Upper lobe of left lung (tissue), 4 donors: ENCODE data around the gene SNAPC1.

ENCODE experiments used
- EP300 ChIP-seq, 4 donors: sonication (generic); formaldehyde crosslinking; IDR thresholded peaks; one replicate each; pipeline ENCODE4 v1.5.1; 2017; ENCODE audit warnings: antibody characterized with exemption in 4 of 4, control low read depth in 2 of 4
- POLR2A ChIP-seq, 4 donors: fragments of 450-650 bp; IDR thresholded peaks; one replicate each; pipeline ENCODE4 v1.5.1; 2016 to 2017; ENCODE audit warnings: antibody characterized with exemption in 4 of 4, mild to moderate bottlenecking in 2 of 4
- POLR2AphosphoS5 ChIP-seq, 2 donors: sonication (generic); formaldehyde crosslinking; IDR thresholded peaks; one replicate each; pipeline ENCODE4 v1.5.1; 2017; ENCODE audit warnings: antibody characterized with exemption in 2 of 2
- TF ChIP-seq, protein P1 (sequence below), 6 experiments: fragments of 450-650 bp in 4 of 6; fragments of 200-600 bp in 2 of 6; sonication (generic) in 2 of 6; IDR thresholded peaks; one replicate each; pipeline ENCODE4 v1.5.1; 2016 to 2019; ENCODE audit warnings: antibody characterized with exemption in 6 of 6

GRCh38 chr14:61836184-61836583 is 74.0 kb downstream of the SNAPC1 start:
- TF ChIP-seq, protein P1, sequence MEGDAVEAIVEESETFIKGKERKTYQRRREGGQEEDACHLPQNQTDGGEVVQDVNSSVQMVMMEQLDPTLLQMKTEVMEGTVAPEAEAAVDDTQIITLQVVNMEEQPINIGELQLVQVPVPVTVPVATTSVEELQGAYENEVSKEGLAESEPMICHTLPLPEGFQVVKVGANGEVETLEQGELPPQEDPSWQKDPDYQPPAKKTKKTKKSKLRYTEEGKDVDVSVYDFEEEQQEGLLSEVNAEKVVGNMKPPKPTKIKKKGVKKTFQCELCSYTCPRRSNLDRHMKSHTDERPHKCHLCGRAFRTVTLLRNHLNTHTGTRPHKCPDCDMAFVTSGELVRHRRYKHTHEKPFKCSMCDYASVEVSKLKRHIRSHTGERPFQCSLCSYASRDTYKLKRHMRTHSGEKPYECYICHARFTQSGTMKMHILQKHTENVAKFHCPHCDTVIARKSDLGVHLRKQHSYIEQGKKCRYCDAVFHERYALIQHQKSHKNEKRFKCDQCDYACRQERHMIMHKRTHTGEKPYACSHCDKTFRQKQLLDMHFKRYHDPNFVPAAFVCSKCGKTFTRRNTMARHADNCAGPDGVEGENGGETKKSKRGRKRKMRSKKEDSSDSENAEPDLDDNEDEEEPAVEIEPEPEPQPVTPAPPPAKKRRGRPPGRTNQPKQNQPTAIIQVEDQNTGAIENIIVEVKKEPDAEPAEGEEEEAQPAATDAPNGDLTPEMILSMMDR (IDR thresholded peaks at IDR 0.05): no peak
- TF ChIP-seq EP300 (IDR thresholded peaks at IDR 0.05) (no peak), POLR2A (IDR thresholded peaks at IDR 0.05) (no peak), POLR2AphosphoS5 (IDR thresholded peaks at IDR 0.05) (no peak)
